PC-3 (cell line): ENCODE results near the gene CDKN2B-AS1. TPM values are rescaled to one million over a fixed set of nuclear protein-coding genes. Genes with fewer than 3 reads are reported as not detected.
A peak's percentile ranks its signal among the peaks of the same experiment; 100 is the strongest.

Experiments
- ATAC-seq: fragments of 200-7000 bp; cut with Tn5 transposase; 2 replicates; pipeline ENCODE4 v1.9.1; 2020; ENCODE audit warnings: mild to moderate bottlenecking, moderate library complexity
- BruUV-seq: library from RNA; stranded (reverse); fragments of 400-500 nt; replicated peaks from 2 replicates; lab custom pipeline; 2021; lab: Mats Ljungman, UMichigan
- CTCF ChIA-PET: fragments of 300-600 bp; sonication (Branson Sonifier 250); formaldehyde crosslinking; loops from one replicate; lab custom pipeline; 2022; ENCODE audit warnings: antibody characterized with exemption; lab: Charles Lee
- POLR2A ChIA-PET: fragments of 300-600 bp; sonication (Branson Sonifier 250); formaldehyde crosslinking; loops from one replicate; lab custom pipeline; 2022; ENCODE audit warnings: antibody characterized with exemption; ENCODE audit not compliant: unreplicated experiment; lab: Charles Lee
- DNase-seq: peaks from one replicate; pipeline ENCODE4 v3.0.0-alpha.2; 2015
- H2AFZ ChIP-seq: fragments of 300-600 bp; sonication (generic); 2 replicates; pipeline ENCODE4 v1.6.0; 2016; ENCODE audit warnings: antibody characterized with exemption, low read length
- H3F3A ChIP-seq: fragments of 300-600 bp; sonication (generic); one replicate; pipeline ENCODE4 v1.6.0; 2017; ENCODE audit warnings: antibody characterized with exemption, low read length, control low read depth, mild to moderate bottlenecking; ENCODE audit not compliant: unreplicated experiment
- H3K27ac ChIP-seq: fragments of 300-600 bp; sonication (generic); 2 replicates; pipeline ENCODE4 v1.5.1; 2016; ENCODE audit warnings: mild to moderate bottlenecking, low read length
- H3K27me3 ChIP-seq: fragments of 300-600 bp; sonication (generic); 2 replicates; pipeline ENCODE4 v1.6.1; 2016; ENCODE audit warnings: low read length, mixed read lengths
- H3K36me3 ChIP-seq: fragments of 300-600 bp; sonication (generic); 2 replicates; pipeline ENCODE4 v1.6.1; 2016; ENCODE audit warnings: low read depth, mixed run types, low read length, mixed read lengths
- H3K4me1 ChIP-seq: fragments of 300-600 bp; sonication (generic); 2 replicates; pipeline ENCODE4 v1.5.1; 2016; ENCODE audit warnings: low read length; ENCODE audit not compliant: insufficient read depth
- H3K4me2 ChIP-seq: fragments of 300-600 bp; sonication (generic); 2 replicates; pipeline ENCODE4 v1.6.0; 2016; ENCODE audit warnings: low read length
- H3K4me3 ChIP-seq: fragments of 300-600 bp; sonication (generic); 2 replicates; pipeline ENCODE4 v1.5.1; 2016; ENCODE audit warnings: mild to moderate bottlenecking, low read length, mixed read lengths
- H3K79me2 ChIP-seq: fragments of 300-600 bp; sonication (generic); 2 replicates; pipeline ENCODE4 v1.6.1; 2017; ENCODE audit warnings: low read length, mixed read lengths
- H3K9ac ChIP-seq: fragments of 300-600 bp; sonication (generic); 2 replicates; pipeline ENCODE4 v1.6.0; 2016; ENCODE audit warnings: mild to moderate bottlenecking, low read length
- H3K9me2 ChIP-seq: fragments of 300-600 bp; sonication (generic); replicated peaks from 2 replicates; pipeline ENCODE4 v1.6.1; 2016; ENCODE audit warnings: mixed run types, low read length, mixed read lengths
- H3K9me3 ChIP-seq: fragments of 300-600 bp; sonication (generic); 2 replicates; pipeline ENCODE4 v1.6.1; 2016; ENCODE audit warnings: low read length, mixed read lengths
- H4K20me1 ChIP-seq: fragments of 300-600 bp; sonication (generic); 2 replicates; pipeline ENCODE4 v1.6.1; 2016; ENCODE audit warnings: low read length, mixed read lengths
- EZH2 ChIP-seq: fragments of 300-600 bp; sonication (generic); IDR thresholded peaks from one replicate; pipeline ENCODE4 v1.6.1; 2017; ENCODE audit warnings: antibody characterized with exemption, mild to moderate bottlenecking, low read length; ENCODE audit not compliant: unreplicated experiment
- EZH2phosphoT487 ChIP-seq: fragments of 300-600 bp; sonication (generic); IDR thresholded peaks from 2 replicates; pipeline ENCODE4 v1.6.1; 2018; ENCODE audit warnings: mild to moderate bottlenecking, antibody characterized with exemption, low read length, borderline replicate concordance
- intact Hi-C: fragments of 100-400 bp; cut with micrococcal nuclease; formaldehyde crosslinking; loops from 2 replicates; pipeline ENCODE4 v1.9.0; 2023
- total RNA-seq: library from RNA; depleted of rRNA; stranded (reverse); fragments of >200 nt; gene quantifications from 2 replicates; pipeline ENCODE4 v1.2.3, GENCODE V29; 2014
- TF ChIP-seq, protein P1 (sequence below): fragments of 300-600 bp; sonication (generic); conservative IDR thresholded peaks from 2 replicates; pipeline ENCODE4 v1.5.1; 2017; ENCODE audit warnings: antibody characterized with exemption, low read depth, mild to moderate bottlenecking, low read length

Gene CDKN2B-AS1
- total RNA-seq, 1 experiment from 2014 or later: 2.0 TPM

DNA sequence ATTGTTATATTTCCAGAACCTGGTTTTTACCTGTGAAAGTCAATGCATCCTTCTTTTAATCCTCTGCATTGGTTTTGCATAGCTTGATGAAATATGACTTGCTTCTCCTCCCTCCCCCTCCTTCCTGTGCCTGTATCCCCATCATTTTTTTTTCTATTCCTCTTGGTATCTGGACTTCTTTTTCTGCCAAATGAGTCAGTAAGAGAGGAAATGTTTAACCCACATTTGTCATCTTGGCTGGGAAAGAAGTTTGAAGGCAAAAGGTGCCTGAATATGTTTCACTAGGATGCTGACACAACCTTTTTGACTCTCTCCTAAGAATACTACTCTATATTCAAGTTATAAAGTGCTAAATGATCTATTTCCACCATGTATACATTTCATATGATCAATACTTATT, 50.0 kb downstream of the CDKN2B-AS1 start:
- Histone ChIP-seq H3K9me2 (no peaks in the 10 kb centered on the region), H3K4me1 (peaks cover 62% of the 10 kb centered on the region), H3K27me3 (no peaks in the 10 kb centered on the region), H3K9ac (peak overlapping the region; percentile 26; the same call in 1 of the 2 replicates), H3K36me3 (no peaks in the 10 kb centered on the region), H3F3A (peaks cover 7% of the 10 kb centered on the region), H4K20me1 (no peaks in the 10 kb centered on the region), H3K79me2 (no peaks in the 10 kb centered on the region), H3K4me3 (no peak overlapping the region), H2AFZ (no peak overlapping the region), H3K27ac (peak overlapping the region; percentile 62), H3K9me3 (no peaks in the 10 kb centered on the region), H3K4me2 (peak overlapping the region; percentile 41; the same call in 1 of the 2 replicates)
- ChIA-PET POLR2A (no interaction called here), CTCF (no interaction called here)
- DNase-seq (peak; percentile 82), ATAC-seq (peak; percentile 39)
- TF ChIP-seq EZH2phosphoT487: no peak
- no peak for TF ChIP-seq EZH2
- TF ChIP-seq, protein P1, sequence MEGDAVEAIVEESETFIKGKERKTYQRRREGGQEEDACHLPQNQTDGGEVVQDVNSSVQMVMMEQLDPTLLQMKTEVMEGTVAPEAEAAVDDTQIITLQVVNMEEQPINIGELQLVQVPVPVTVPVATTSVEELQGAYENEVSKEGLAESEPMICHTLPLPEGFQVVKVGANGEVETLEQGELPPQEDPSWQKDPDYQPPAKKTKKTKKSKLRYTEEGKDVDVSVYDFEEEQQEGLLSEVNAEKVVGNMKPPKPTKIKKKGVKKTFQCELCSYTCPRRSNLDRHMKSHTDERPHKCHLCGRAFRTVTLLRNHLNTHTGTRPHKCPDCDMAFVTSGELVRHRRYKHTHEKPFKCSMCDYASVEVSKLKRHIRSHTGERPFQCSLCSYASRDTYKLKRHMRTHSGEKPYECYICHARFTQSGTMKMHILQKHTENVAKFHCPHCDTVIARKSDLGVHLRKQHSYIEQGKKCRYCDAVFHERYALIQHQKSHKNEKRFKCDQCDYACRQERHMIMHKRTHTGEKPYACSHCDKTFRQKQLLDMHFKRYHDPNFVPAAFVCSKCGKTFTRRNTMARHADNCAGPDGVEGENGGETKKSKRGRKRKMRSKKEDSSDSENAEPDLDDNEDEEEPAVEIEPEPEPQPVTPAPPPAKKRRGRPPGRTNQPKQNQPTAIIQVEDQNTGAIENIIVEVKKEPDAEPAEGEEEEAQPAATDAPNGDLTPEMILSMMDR: no peak
- intact Hi-C loops: loop anchor here (2.0 to 5.0 kb wide), 4 partner anchors 37 to 198 kb away; partner anchors contain the start of gene CDKN2B
- BruUV-seq: no TSS peak

GRCh38 chr9:22045423-22045822, 50.8 kb downstream of the CDKN2B-AS1 start:
- no peaks in the 10 kb centered on the region for H4K20me1 ChIP-seq
- H3K4me2 ChIP-seq: no peak overlapping the region; the same call in 1 of the 2 replicates
- H3F3A ChIP-seq: peaks cover 7% of the 10 kb centered on the region
- TF ChIP-seq EZH2phosphoT487: no peak
- no peak for TF ChIP-seq EZH2
- TF ChIP-seq, protein P1: no peak
- POLR2A ChIA-PET: no interaction called here
- ATAC-seq (no peak), DNase-seq (no peak)
- H3K4me1 ChIP-seq: peaks cover 61% of the 10 kb centered on the region
- H3K9me2 ChIP-seq: no peaks in the 10 kb centered on the region
- H3K27ac ChIP-seq: peak overlapping the region; percentile 62
- intact Hi-C loops: loop anchor here (2.0 kb wide), 1 partner anchor 113 kb away; no protein-coding TSS in a partner anchor
- H2AFZ ChIP-seq: no peak overlapping the region
- H3K9me3 ChIP-seq: no peaks in the 10 kb centered on the region
- no peak overlapping the region for H3K4me3 ChIP-seq
- BruUV-seq: no TSS peak
- no peaks in the 10 kb centered on the region for H3K36me3 ChIP-seq
- 0 out of 2 replicates have a peak overlapping the region, but pooled peaks have one; percentile 26 for H3K9ac ChIP-seq
- CTCF ChIA-PET: no interaction called here
- H3K27me3 ChIP-seq: no peaks in the 10 kb centered on the region
- no peaks in the 10 kb centered on the region for H3K79me2 ChIP-seq

DNA sequence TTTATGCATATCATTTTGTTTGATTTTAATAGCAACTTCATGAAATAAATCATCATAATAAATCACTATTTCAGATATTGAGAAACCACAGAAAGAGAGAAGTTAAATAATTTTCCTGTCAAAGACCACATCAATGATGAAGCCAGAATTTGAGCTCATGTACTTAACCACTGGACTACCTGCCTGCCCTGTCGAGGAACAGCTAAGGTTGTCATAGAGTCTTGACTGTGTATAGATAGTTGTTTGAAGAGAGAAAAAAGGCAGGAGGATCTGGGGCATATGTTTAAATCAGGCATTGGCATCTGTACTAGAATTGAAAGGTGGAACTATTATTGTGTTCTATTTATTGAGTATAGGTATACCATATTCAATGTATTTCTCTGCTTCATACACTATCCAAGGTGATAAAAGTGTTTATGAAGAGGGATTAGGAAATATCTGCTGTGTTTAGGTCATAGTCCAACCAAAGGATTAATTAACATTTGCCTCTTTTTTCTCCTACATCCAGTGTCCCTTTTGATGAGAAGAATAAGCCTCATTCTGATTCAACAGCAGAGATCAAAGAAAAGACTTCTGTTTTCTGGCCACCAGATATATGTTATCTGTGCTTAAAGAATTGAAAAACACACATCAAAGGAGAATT, 51.8 kb downstream of the CDKN2B-AS1 start:
- Histone ChIP-seq H3K4me2 (no peak overlapping the region), H3K4me1 (peaks cover 61% of the 10 kb centered on the region), H3K9ac (no peak overlapping the region), H3K36me3 (no peaks in the 10 kb centered on the region), H3K4me3 (no peak overlapping the region), H2AFZ (no peak overlapping the region), H3F3A (peaks cover 3% of the 10 kb centered on the region), H4K20me1 (no peaks in the 10 kb centered on the region), H3K9me3 (no peaks in the 10 kb centered on the region), H3K79me2 (no peaks in the 10 kb centered on the region), H3K9me2 (no peaks in the 10 kb centered on the region), H3K27ac (no peak overlapping the region), H3K27me3 (no peaks in the 10 kb centered on the region)
- no TSS peak for BruUV-seq
- ChIA-PET POLR2A (no interaction called here), CTCF (no interaction called here)
- TF ChIP-seq, protein P1: no peak
- TF ChIP-seq EZH2: no peak
- ATAC-seq: no peak
- DNase-seq: no peak
- intact Hi-C loops: no loop called here
